ENCODE measurements around the gene CARMIL1. TPM values are rescaled to one million over a fixed set of nuclear protein-coding genes. Genes with fewer than 3 reads are reported as not detected.

CARMIL1 gene
- total and polyA plus RNA-seq, 12 donors = 9.2 to 36.2 (median 14.5) TPM

DNA sequence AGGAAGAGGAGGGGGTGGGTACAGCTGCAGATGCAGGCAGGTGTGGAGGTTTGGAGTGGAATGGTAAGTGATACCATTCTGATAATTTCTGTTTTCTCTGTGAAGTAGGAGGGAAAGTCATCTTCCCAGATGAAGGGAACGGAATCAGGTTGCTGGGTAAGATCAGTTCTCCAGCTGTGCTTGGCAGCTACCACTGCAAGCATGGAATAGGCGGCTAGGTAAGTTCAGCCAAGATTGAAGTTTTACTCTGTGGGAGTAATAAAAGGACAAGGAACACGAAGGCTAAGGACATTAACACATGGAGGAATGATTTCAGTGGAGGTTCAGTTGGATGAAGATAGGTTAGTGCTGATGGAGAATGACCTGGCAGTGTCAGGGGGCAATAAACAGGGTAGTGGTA lies 128.3 kb downstream of the CARMIL1 start:
- Histone ChIP-seq H3K36me3 (replicated peaks in 1 of 2) (no peaks in the 10 kb centered on the region), H3K4me3 (no peak overlapping the region), H3K27ac (no peak overlapping the region), H3K9me3 (replicated peaks in 1 of 3) (no peaks in the 10 kb centered on the region), H3K4me1 (replicated peaks in 1 of 2) (peaks cover 0 to 26% of the 10 kb centered on the region in 2 donors), H3K27me3 (no peaks in the 10 kb centered on the region)
- 89 to 97% (median 91%) methylated on average over 3 of the region's 3 CpGs for WGBS, 4 donors
- TF ChIP-seq, protein P1, sequence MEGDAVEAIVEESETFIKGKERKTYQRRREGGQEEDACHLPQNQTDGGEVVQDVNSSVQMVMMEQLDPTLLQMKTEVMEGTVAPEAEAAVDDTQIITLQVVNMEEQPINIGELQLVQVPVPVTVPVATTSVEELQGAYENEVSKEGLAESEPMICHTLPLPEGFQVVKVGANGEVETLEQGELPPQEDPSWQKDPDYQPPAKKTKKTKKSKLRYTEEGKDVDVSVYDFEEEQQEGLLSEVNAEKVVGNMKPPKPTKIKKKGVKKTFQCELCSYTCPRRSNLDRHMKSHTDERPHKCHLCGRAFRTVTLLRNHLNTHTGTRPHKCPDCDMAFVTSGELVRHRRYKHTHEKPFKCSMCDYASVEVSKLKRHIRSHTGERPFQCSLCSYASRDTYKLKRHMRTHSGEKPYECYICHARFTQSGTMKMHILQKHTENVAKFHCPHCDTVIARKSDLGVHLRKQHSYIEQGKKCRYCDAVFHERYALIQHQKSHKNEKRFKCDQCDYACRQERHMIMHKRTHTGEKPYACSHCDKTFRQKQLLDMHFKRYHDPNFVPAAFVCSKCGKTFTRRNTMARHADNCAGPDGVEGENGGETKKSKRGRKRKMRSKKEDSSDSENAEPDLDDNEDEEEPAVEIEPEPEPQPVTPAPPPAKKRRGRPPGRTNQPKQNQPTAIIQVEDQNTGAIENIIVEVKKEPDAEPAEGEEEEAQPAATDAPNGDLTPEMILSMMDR (IDR thresholded peaks at IDR 0.05) = no peak
- no peak for TF ChIP-seq POLR2A (IDR thresholded peaks at IDR 0.05)
- intact Hi-C loops (cut with DNase I) = no loop called here
- DNase-seq = no peak

DNA sequence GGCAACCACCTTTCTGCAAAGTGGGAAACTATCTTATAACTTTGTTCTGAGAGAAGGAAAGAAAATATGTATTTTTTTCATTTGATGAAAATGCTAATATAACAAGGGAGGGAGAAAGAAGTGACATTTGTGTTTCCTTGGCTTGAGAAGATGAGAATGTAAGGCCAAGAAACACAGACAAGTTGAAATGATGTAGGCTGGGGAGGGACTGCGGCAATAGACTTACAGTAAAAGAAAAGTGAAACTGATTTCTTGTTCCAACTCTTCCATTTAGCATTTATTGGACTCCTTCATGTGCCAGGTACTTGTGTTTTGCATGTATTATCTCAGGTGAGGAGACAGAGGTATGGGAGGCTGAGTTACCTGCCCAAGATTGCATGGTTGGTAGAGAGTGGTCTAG lies 130.9 kb downstream of the CARMIL1 start:
- intact Hi-C loops (cut with DNase I) = no loop called here
- Histone ChIP-seq H3K4me3 (no peak overlapping the region), H3K4me1 (replicated peaks in 1 of 2) (peaks cover 11 to 39% of the 10 kb centered on the region in 2 donors), H3K36me3 (replicated peaks in 1 of 2) (no peaks in the 10 kb centered on the region), H3K27ac (no peak overlapping the region), H3K27me3 (no peaks in the 10 kb centered on the region), H3K9me3 (replicated peaks in 1 of 3) (no peaks in the 10 kb centered on the region)
- WGBS, 4 donors = 71 to 85% (median 80%) methylated on average over 1 of the region's 1 CpG
- TF ChIP-seq POLR2A (IDR thresholded peaks at IDR 0.05) = no peak
- TF ChIP-seq, protein P1 (IDR thresholded peaks at IDR 0.05) = no peak
- DNase-seq = no peak

- no peak for TF ChIP-seq POLR2A (IDR thresholded peaks at IDR 0.05)
- TF ChIP-seq, protein P1 (IDR thresholded peaks at IDR 0.05) = no peak
Measured at GRCh38 chr6:25411316-25411950, 132.3 kb downstream of the CARMIL1 start.

GRCh38 chr6:25413207-25413905 lies 134.2 kb downstream of the CARMIL1 start:
- H3K9me3 ChIP-seq (replicated peaks in 1 of 3) = no peaks in the 10 kb centered on the region
- WGBS, 4 donors = 67 to 79% (median 73%) methylated on average over 1 of the region's 1 CpG
- no peaks in the 10 kb centered on the region for H3K27me3 ChIP-seq
- peaks cover 26 to 55% of the 10 kb centered on the region in 2 donors for H3K4me1 ChIP-seq (replicated peaks in 1 of 2)
- H3K27ac ChIP-seq = no peak overlapping the region
- TF ChIP-seq, protein P1 (IDR thresholded peaks at IDR 0.05) = no peak
- no peak for TF ChIP-seq POLR2A (IDR thresholded peaks at IDR 0.05)
- intact Hi-C loops (cut with DNase I) = no loop called here
- no peak overlapping the region for H3K4me3 ChIP-seq
- no peaks in the 10 kb centered on the region for H3K36me3 ChIP-seq (replicated peaks in 1 of 2)
- no peak for DNase-seq

More at GRCh38 chr6:25411316-25411950, 132.3 kb downstream of the CARMIL1 start:
- H3K9me3 ChIP-seq (replicated peaks in 1 of 3) = no peaks in the 10 kb centered on the region
- H3K27me3 ChIP-seq = no peaks in the 10 kb centered on the region
- H3K4me1 ChIP-seq (replicated peaks in 1 of 2) = peaks cover 12 to 40% of the 10 kb centered on the region in 2 donors
- no peak overlapping the region for H3K27ac ChIP-seq
- intact Hi-C loops (cut with DNase I) = no loop called here
- H3K36me3 ChIP-seq (replicated peaks in 1 of 2) = no peaks in the 10 kb centered on the region
- no peak for DNase-seq
- WGBS, 4 donors = 93 to 98% (median 96%) methylated on average over 7 of the region's 7 CpGs
- no peak overlapping the region for H3K4me3 ChIP-seq
